Immature natural killer cell (primary cell): Measurements from ENCODE around the gene ENPP1. TPM values are rescaled to one million over a fixed set of nuclear protein-coding genes. Genes with fewer than 3 reads are reported as not detected.
A peak's percentile ranks its signal among the peaks of the same experiment; 100 is the strongest.

Source experiments
- DNase-seq, 3 donors: peaks; one replicate each; pipeline ENCODE4 v3.0.0; 2022; ENCODE audit warnings: mixed read lengths in 1 of 3
- H3K27ac Mint-ChIP-seq, 6 donors: one replicate each; pipeline ENCODE4 v1.8.0; 2020; ENCODE audit warnings: mixed read lengths in 6 of 6, mild to moderate bottlenecking in 5 of 6, inconsistent platforms in 4 of 6, moderate library complexity in 3 of 6
- H3K27me3 Mint-ChIP-seq, 3 donors: one replicate each; pipeline ENCODE4 v1.8.0; 2020 to 2021; ENCODE audit warnings: low read depth in 3 of 3, mild to moderate bottlenecking in 3 of 3, mixed read lengths in 3 of 3, moderate library complexity in 3 of 3, inconsistent platforms in 1 of 3
- H3K36me3 Mint-ChIP-seq, 3 donors: one replicate each; pipeline ENCODE4 v1.8.0; 2020; ENCODE audit warnings: mixed read lengths in 3 of 3, inconsistent platforms in 2 of 3, mild to moderate bottlenecking in 2 of 3
- H3K4me1 Mint-ChIP-seq, 2 donors: one replicate each; pipeline ENCODE4 v1.8.0; 2020; ENCODE audit warnings: inconsistent platforms in 2 of 2, mild to moderate bottlenecking in 2 of 2, mixed read lengths in 2 of 2, moderate library complexity in 1 of 2
- H3K4me3 Mint-ChIP-seq, 5 donors: one replicate each; pipeline ENCODE4 v1.8.0; 2020; ENCODE audit warnings: mild to moderate bottlenecking in 5 of 5, mixed read lengths in 5 of 5, inconsistent platforms in 3 of 5, moderate library complexity in 3 of 5
- H3K9me3 Mint-ChIP-seq, 6 donors: one replicate each; pipeline ENCODE4 v1.8.0; 2020; ENCODE audit warnings: mild to moderate bottlenecking in 6 of 6, mixed read lengths in 6 of 6, inconsistent platforms in 4 of 6, moderate library complexity in 3 of 6
- polyA plus RNA-seq, 3 donors: library from polyadenylated mRNA; unstranded; fragments of 300-500 nt; fragmentation: Illumina TruSeq; gene quantifications; one replicate each; pipeline ENCODE4 v1.2.3, GENCODE V29; 2021

The ENPP1 gene
- polyA plus RNA-seq = 1 to 10 TPM in 2 of 3 donors, under 1 TPM in 1; 0.29 to 2.5 (median 1.3) TPM

GRCh38 chr6:131807644-131808459, at the start of gene ENPP1:
Gene ENPP1 (plus strand): TSS chr6:131808020. CDS start chr6:131808036, 16 bp downstream.
- peak within 1 kb of the TSS; percentile 83 to 91 (median 87) for H3K4me3 Mint-ChIP-seq
- no peaks in the 10 kb centered on the region for H3K9me3 Mint-ChIP-seq
- peaks cover 3 to 7% (median 4%) of the 10 kb centered on the region in 3 donors for H3K27me3 Mint-ChIP-seq
- peak within 1 kb of the TSS in 4 of 6 donors; percentile 12 to 30 (median 20) for H3K27ac Mint-ChIP-seq
- DNase-seq = peak; percentile 38 to 51 (median 40)
- H3K36me3 Mint-ChIP-seq = no peaks in the 10 kb centered on the region
- peaks cover 22 to 31% of the 10 kb centered on the region in 2 donors for H3K4me1 Mint-ChIP-seq

GRCh38 chr6:131758920-131759319, 48.9 kb upstream of the ENPP1 start:
- no peak for DNase-seq
- no peaks in the 10 kb centered on the region for H3K4me1 Mint-ChIP-seq
- H3K27me3 Mint-ChIP-seq = peaks cover 0 to 3% (median 2%) of the 10 kb centered on the region in 3 donors
- H3K36me3 Mint-ChIP-seq = no peaks in the 10 kb centered on the region
- no peak overlapping the region for H3K4me3 Mint-ChIP-seq
- no peaks in the 10 kb centered on the region for H3K9me3 Mint-ChIP-seq
- no peak overlapping the region for H3K27ac Mint-ChIP-seq

GRCh38 chr6:131761060-131761761, 46.6 kb upstream of the ENPP1 start:
- no peaks in the 10 kb centered on the region for H3K4me1 Mint-ChIP-seq
- H3K27ac Mint-ChIP-seq = no peak overlapping the region
- no peaks in the 10 kb centered on the region for H3K9me3 Mint-ChIP-seq
- DNase-seq = no peak
- peaks cover 0 to 3% (median 0%) of the 10 kb centered on the region in 3 donors for H3K27me3 Mint-ChIP-seq
- H3K36me3 Mint-ChIP-seq = no peaks in the 10 kb centered on the region
- H3K4me3 Mint-ChIP-seq = no peak overlapping the region

- H3K4me3 Mint-ChIP-seq = no peak overlapping the region
- no peaks in the 10 kb centered on the region for H3K4me1 Mint-ChIP-seq
- no peak overlapping the region for H3K27ac Mint-ChIP-seq
- no peak for DNase-seq
- H3K36me3 Mint-ChIP-seq = no peaks in the 10 kb centered on the region
- H3K27me3 Mint-ChIP-seq = peaks cover 0 to 3% (median 0%) of the 10 kb centered on the region in 3 donors
- no peaks in the 10 kb centered on the region for H3K9me3 Mint-ChIP-seq
Observed at GRCh38 chr6:131761762-131762067, 46.1 kb upstream of the ENPP1 start.

- Mint-ChIP-seq H3K4me3 (no peak overlapping the region), H3K9me3 (no peaks in the 10 kb centered on the region), H3K36me3 (no peaks in the 10 kb centered on the region), H3K27ac (no peak overlapping the region), H3K4me1 (no peaks in the 10 kb centered on the region), H3K27me3 (peaks cover 0 to 3% (median 0%) of the 10 kb centered on the region in 3 donors)
- no peak for DNase-seq
Observed at GRCh38 chr6:131762984-131763383, 44.8 kb upstream of the ENPP1 start.

- Mint-ChIP-seq H3K9me3 (no peaks in the 10 kb centered on the region), H3K27me3 (peaks cover 0 to 4% (median 0%) of the 10 kb centered on the region in 3 donors), H3K4me1 (no peaks in the 10 kb centered on the region), H3K36me3 (no peaks in the 10 kb centered on the region), H3K27ac (no peak overlapping the region), H3K4me3 (no peak overlapping the region)
- DNase-seq = no peak
Observed at GRCh38 chr6:131763749-131764148, 44.1 kb upstream of the ENPP1 start.

GRCh38 chr6:131764350-131764749, 43.5 kb upstream of the ENPP1 start:
- no peaks in the 10 kb centered on the region for H3K36me3 Mint-ChIP-seq
- H3K27ac Mint-ChIP-seq = no peak overlapping the region
- no peak overlapping the region for H3K4me3 Mint-ChIP-seq
- no peaks in the 10 kb centered on the region for H3K9me3 Mint-ChIP-seq
- H3K4me1 Mint-ChIP-seq = no peaks in the 10 kb centered on the region
- peaks cover 0 to 4% (median 0%) of the 10 kb centered on the region in 3 donors for H3K27me3 Mint-ChIP-seq
- DNase-seq = no peak

- no peak overlapping the region for H3K4me3 Mint-ChIP-seq
Observed at GRCh38 chr6:131765081-131765803, 42.6 kb upstream of the ENPP1 start.

GRCh38 chr6:131765804-131766135, 42.0 kb upstream of the ENPP1 start:
- Mint-ChIP-seq H3K36me3 (no peaks in the 10 kb centered on the region), H3K4me3 (no peak overlapping the region), H3K27me3 (peaks cover 1 to 3% (median 2%) of the 10 kb centered on the region in 3 donors), H3K9me3 (no peaks in the 10 kb centered on the region), H3K27ac (no peak overlapping the region), H3K4me1 (no peaks in the 10 kb centered on the region)
- no peak for DNase-seq

More at GRCh38 chr6:131765081-131765803, 42.6 kb upstream of the ENPP1 start:
- no peak for DNase-seq
- peaks cover 0 to 2% (median 0%) of the 10 kb centered on the region in 3 donors for H3K27me3 Mint-ChIP-seq
- H3K9me3 Mint-ChIP-seq = no peaks in the 10 kb centered on the region
- H3K27ac Mint-ChIP-seq = no peak overlapping the region
- H3K4me1 Mint-ChIP-seq = no peaks in the 10 kb centered on the region
- no peaks in the 10 kb centered on the region for H3K36me3 Mint-ChIP-seq

GRCh38 chr6:131766631-131767030, 41.2 kb upstream of the ENPP1 start:
- Mint-ChIP-seq H3K4me1 (no peaks in the 10 kb centered on the region), H3K27me3 (peaks cover 1 to 3% (median 2%) of the 10 kb centered on the region in 3 donors), H3K27ac (no peak overlapping the region), H3K4me3 (no peak overlapping the region), H3K9me3 (no peaks in the 10 kb centered on the region), H3K36me3 (no peaks in the 10 kb centered on the region)
- DNase-seq = no peak

GRCh38 chr6:131768964-131769363, 38.9 kb upstream of the ENPP1 start:
- H3K27ac Mint-ChIP-seq = no peak overlapping the region
- no peak for DNase-seq
- H3K4me3 Mint-ChIP-seq = no peak overlapping the region
- H3K4me1 Mint-ChIP-seq = no peaks in the 10 kb centered on the region
- H3K36me3 Mint-ChIP-seq = no peaks in the 10 kb centered on the region
- H3K9me3 Mint-ChIP-seq = no peaks in the 10 kb centered on the region
- peaks cover 2 to 5% (median 3%) of the 10 kb centered on the region in 3 donors for H3K27me3 Mint-ChIP-seq

GRCh38 chr6:131769385-131770141, 38.3 kb upstream of the ENPP1 start:
- Mint-ChIP-seq H3K27me3 (peaks cover 2 to 5% (median 3%) of the 10 kb centered on the region in 3 donors), H3K4me3 (no peak overlapping the region), H3K4me1 (no peaks in the 10 kb centered on the region), H3K36me3 (no peaks in the 10 kb centered on the region), H3K9me3 (no peaks in the 10 kb centered on the region), H3K27ac (no peak overlapping the region)
- DNase-seq = no peak

GRCh38 chr6:131770776-131771175, 37.0 kb upstream of the ENPP1 start:
- H3K27me3 Mint-ChIP-seq = peaks cover 3 to 5% (median 5%) of the 10 kb centered on the region in 3 donors
- H3K27ac Mint-ChIP-seq = no peak overlapping the region
- H3K4me3 Mint-ChIP-seq = no peak overlapping the region
- no peak for DNase-seq
- no peaks in the 10 kb centered on the region for H3K9me3 Mint-ChIP-seq
- H3K4me1 Mint-ChIP-seq = no peaks in the 10 kb centered on the region
- H3K36me3 Mint-ChIP-seq = no peaks in the 10 kb centered on the region
